Measurements from ENCODE around the gene MRFAP1. TPM values are rescaled to one million over a fixed set of nuclear protein-coding genes. Genes with fewer than 3 reads are reported as not detected.
"Not testable (repeated sequence)": the region's sequence is repeated elsewhere in the genome, so short reads cannot be mapped to it uniquely, and the experiment has no call there.

The MRFAP1 gene
- total and polyA plus RNA-seq, 5 experiments from 2014 or later: 141 to 186 (median 153) TPM

DNA sequence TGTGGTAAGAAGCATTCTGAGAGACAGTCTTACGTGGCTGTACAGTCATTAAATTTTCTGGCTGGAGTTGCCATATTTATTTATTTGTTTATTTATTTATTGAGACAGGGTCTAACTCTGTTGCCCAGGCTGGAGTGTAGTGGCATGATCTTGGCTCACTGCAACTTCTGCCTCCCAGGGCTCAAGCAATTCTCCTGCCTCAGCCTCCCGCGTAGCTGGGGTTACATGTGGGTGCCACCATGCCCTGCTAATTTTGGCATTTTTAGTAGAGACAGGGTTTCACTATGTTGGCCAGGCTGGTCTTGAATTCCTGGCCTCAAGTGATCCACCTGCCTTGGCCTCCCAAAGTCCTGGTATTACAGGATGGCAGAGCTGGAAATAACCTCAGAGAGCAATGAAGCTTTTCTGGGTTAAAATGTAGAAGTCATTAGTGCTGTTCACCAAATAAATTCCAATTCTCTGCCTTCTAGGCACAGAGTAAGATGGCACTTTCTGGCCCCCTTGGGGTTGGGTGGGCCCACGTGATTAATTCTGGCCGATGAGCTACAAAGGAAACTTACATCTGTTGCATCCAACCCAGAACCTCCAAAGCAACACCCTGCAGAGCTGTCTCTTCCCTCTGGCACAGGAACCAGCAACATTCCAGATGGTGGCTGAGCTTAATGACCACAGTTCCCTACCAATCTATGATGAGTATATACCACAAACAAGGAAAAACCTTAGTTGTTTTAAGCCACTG lies 4.5 kb downstream of the MRFAP1 start:
- Mint-ChIP-seq H3K4me3 (no peak overlapping the region), H3K4me1 (peaks cover 25 to 54% (median 41%) of the 10 kb centered on the region in 4 donors), H3K27ac (peak overlapping the region; percentile 50 to 100 (median 84)), H3K9me3 (no peaks in the 10 kb centered on the region), H3K27me3 (no peaks in the 10 kb centered on the region), H3K36me3 (peaks cover 8 to 36% (median 16%) of the 10 kb centered on the region in 3 donors)
- DNase-seq (no peak), ATAC-seq (no peak)
- POLR2A ChIA-PET: interaction anchor here (0.7 to 8.5 kb wide), 3 partner anchors 9 to 30 kb away, joined by 3 to 165 read pairs (median 76); a partner anchor contains a TSS

DNA sequence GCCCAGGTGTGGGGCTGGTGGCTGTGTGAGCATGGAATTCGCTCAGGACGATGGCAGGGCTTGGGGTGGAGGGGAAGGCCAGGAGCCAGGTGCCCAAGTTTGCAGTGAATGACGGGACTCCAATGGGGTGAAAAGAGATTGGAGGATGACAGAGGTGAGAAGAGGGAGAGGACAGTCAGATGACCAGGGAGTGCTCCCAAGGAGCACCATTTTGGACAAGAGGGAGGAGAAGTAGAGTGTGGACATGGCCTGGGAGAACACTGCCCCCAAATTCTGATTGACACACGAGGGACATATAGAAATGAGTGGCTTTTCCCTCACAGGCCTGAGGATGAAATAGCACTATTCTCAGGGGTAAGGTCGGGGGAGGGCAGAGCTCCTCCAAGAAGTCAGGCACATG lies 6.7 kb downstream of the MRFAP1 start:
- no peak overlapping the region for H3K4me3 Mint-ChIP-seq
- ATAC-seq (no peak), DNase-seq (no peak)
- H3K4me1 Mint-ChIP-seq: peaks cover 8 to 32% (median 23%) of the 10 kb centered on the region in 4 donors
- peaks cover under 1 to 16% (median 2%) of the 10 kb centered on the region in 3 donors for H3K36me3 Mint-ChIP-seq
- H3K27me3 Mint-ChIP-seq: no peaks in the 10 kb centered on the region
- POLR2A ChIA-PET: interaction anchor here (1.4 to 7.6 kb wide), 2 partner anchors 11 to 26 kb away, joined by 11 to 76 read pairs; a partner anchor contains a TSS
- H3K27ac Mint-ChIP-seq: peak overlapping the region in 7 of 10 donors; percentile 24 to 100 (median 67)
- H3K9me3 Mint-ChIP-seq: no peaks in the 10 kb centered on the region

GRCh38 chr4:6647582-6648230 lies 7.2 kb downstream of the MRFAP1 start:
- ATAC-seq (no peak), DNase-seq (no peak)
- Mint-ChIP-seq H3K27me3 (no peaks in the 10 kb centered on the region), H3K36me3 (peaks cover 0 to 11% (median 0%) of the 10 kb centered on the region in 3 donors), H3K4me1 (peaks cover 5 to 27% (median 17%) of the 10 kb centered on the region in 4 donors), H3K27ac (peak overlapping the region in 3 of 10 donors; percentile 24 to 100 (median 37)), H3K9me3 (no peaks in the 10 kb centered on the region), H3K4me3 (no peak overlapping the region)
- POLR2A ChIA-PET: interaction anchor here (0.7 to 7.6 kb wide), 3 partner anchors 10 to 101 kb away, joined by 3 to 76 read pairs (median 11); a partner anchor contains a TSS

DNA sequence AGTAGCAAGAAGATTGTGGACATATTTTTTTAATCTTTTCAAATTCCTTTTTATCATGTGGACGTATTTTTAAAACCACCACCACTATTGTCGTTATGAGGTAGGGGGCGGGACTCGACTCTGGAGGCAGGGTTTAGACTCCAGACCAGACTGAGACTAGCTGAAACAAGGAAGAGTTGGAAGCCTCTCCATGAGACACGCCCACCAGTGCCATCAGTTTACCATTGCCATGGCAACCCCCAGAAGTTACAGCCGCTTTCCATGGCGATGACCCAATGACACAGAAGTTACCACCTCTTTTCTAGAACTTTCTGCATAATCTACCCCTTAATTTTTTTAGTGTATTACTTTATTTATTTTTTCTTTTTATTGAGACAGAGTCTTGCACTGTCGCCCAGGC lies 8.7 kb downstream of the MRFAP1 start:
- Mint-ChIP-seq H3K4me1 (peaks cover 0 to 14% (median 5%) of the 10 kb centered on the region in 4 donors), H3K27me3 (no peaks in the 10 kb centered on the region), H3K36me3 (no peaks in the 10 kb centered on the region), H3K4me3 (no peak overlapping the region), H3K27ac (peak overlapping the region in 1 of 10 donors; percentile 43), H3K9me3 (no peaks in the 10 kb centered on the region)
- DNase-seq: no peak
- POLR2A ChIA-PET: no interaction called here
- no peak for ATAC-seq

DNA sequence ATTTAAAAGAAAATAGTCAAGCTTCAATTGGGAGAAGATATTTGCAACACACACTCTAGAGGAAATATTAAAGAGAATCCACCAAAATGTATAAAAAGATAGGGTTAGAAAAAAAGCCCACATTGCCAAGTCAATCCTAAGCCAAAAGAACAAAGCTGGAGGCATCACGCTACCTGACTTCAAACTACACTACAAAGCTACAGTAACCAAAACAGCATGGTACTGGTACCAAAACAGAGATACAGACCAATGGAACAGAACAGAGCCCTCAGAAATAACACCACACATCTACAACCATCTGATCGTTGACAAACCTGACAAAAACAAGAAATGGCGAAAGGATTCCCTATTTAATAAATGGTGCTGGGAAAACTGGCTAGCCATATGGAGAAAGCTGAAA lies 13.7 kb downstream of the MRFAP1 start:
- not testable (repeated sequence) for H3K4me3 Mint-ChIP-seq
- POLR2A ChIA-PET: interaction anchor here (0.6 to 1.6 kb wide), 4 partner anchors 10 to 19 kb away, joined by 3 to 5 read pairs (median 4); no protein-coding TSS in a partner anchor

DNA sequence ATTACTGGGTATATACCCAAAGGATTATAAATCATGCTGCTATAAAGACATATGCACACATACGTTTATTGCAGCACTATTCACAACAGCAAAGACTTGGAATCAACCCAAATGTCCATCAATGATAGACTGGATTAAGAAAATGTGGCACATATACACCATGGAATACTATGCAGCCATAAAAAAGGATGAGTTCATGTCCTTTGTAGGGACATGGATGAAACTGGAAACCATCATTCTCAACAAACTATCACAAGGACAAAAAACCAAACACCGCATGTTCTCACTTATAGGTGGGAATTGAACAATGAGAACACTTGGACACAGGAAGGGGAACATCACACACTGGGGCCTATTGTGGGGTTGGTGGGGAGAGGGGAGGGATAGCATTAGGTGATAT lies 14.8 kb downstream of the MRFAP1 start:
- H3K27me3 Mint-ChIP-seq, H3K4me3 Mint-ChIP-seq, H3K36me3 Mint-ChIP-seq, H3K27ac Mint-ChIP-seq, DNase-seq, H3K9me3 Mint-ChIP-seq, ATAC-seq: not testable (repeated sequence)
- H3K4me1 Mint-ChIP-seq: peaks cover 0 to 15% (median 12%) of the 10 kb centered on the region in 4 donors
- POLR2A ChIA-PET: interaction anchor here (1.4 to 5.4 kb wide), 2 partner anchors 12 to 18 kb away, joined by 5 to 76 read pairs; partner anchors contain the start of gene MRFAP1

More for the DNA sequence above, 13.7 kb downstream of the MRFAP1 start:
- not testable (repeated sequence) for H3K9me3 Mint-ChIP-seq, DNase-seq, H3K27ac Mint-ChIP-seq, ATAC-seq, H3K27me3 Mint-ChIP-seq, H3K4me1 Mint-ChIP-seq, H3K36me3 Mint-ChIP-seq

GRCh38 chr4:6655924-6656323 lies 15.4 kb downstream of the MRFAP1 start:
- POLR2A ChIA-PET: interaction anchor here (1.4 to 5.4 kb wide), 2 partner anchors 12 to 18 kb away, joined by 5 to 76 read pairs; partner anchors contain the start of gene MRFAP1
- no peak for ATAC-seq
- Mint-ChIP-seq H3K4me1 (peaks cover 0 to 16% (median 12%) of the 10 kb centered on the region in 4 donors), H3K4me3 (no peak overlapping the region), H3K36me3 (no peaks in the 10 kb centered on the region), H3K27me3 (peaks cover 0 to 9% (median 1%) of the 10 kb centered on the region in 5 donors), H3K9me3 (no peaks in the 10 kb centered on the region), H3K27ac (no peak overlapping the region)
- DNase-seq: no peak

- ATAC-seq (no peak), DNase-seq (no peak)
- Mint-ChIP-seq H3K9me3 (no peaks in the 10 kb centered on the region), H3K27ac (peak overlapping the region in 4 of 10 donors; percentile 15 to 69 (median 36)), H3K4me3 (peak overlapping the region; percentile 68 to 83 (median 76)), H3K27me3 (peaks cover 0 to 23% (median 2%) of the 10 kb centered on the region in 5 donors), H3K36me3 (no peaks in the 10 kb centered on the region), H3K4me1 (peaks cover 0 to 16% (median 12%) of the 10 kb centered on the region in 4 donors)
- POLR2A ChIA-PET: interaction anchor here (0.6 to 5.4 kb wide), 4 partner anchors 14 to 330 kb away, joined by 3 to 76 read pairs (median 14); partner anchors contain the start of genes BLOC1S4 and MRFAP1
Observed at GRCh38 chr4:6657242-6658208, 17.0 kb downstream of the MRFAP1 start.

- POLR2A ChIA-PET: interaction anchor here (0.6 to 5.4 kb wide), 5 partner anchors 14 to 329 kb away, joined by 3 to 76 read pairs (median 11); partner anchors contain the start of genes BLOC1S4 and MRFAP1
- Mint-ChIP-seq H3K4me3 (peak overlapping the region; percentile 68 to 83 (median 76)), H3K27ac (peak overlapping the region in 5 of 10 donors; percentile 15 to 78 (median 54)), H3K9me3 (no peaks in the 10 kb centered on the region), H3K4me1 (peaks cover 1 to 16% (median 12%) of the 10 kb centered on the region in 4 donors), H3K27me3 (peaks cover 0 to 29% (median 5%) of the 10 kb centered on the region in 5 donors), H3K36me3 (no peaks in the 10 kb centered on the region)
- peak in 1 of 2 donors; percentile 2 for ATAC-seq
- DNase-seq: no peak
Observed at GRCh38 chr4:6658209-6658595, 17.7 kb downstream of the MRFAP1 start.

- POLR2A ChIA-PET: interaction anchor here (0.9 to 5.4 kb wide), 7 partner anchors 12 to 58 kb away, joined by 4 to 76 read pairs (median 6); partner anchors contain the start of genes BLOC1S4 and MRFAP1
- H3K9me3 Mint-ChIP-seq: no peaks in the 10 kb centered on the region
- peak overlapping the region; percentile 68 to 83 (median 76) for H3K4me3 Mint-ChIP-seq
- H3K27ac Mint-ChIP-seq: peak overlapping the region in 5 of 10 donors; percentile 19 to 78 (median 57)
- DNase-seq (peak; percentile 37 to 75 (median 54)), ATAC-seq (peak; percentile 91 to 93)
- H3K36me3 Mint-ChIP-seq: no peaks in the 10 kb centered on the region
- H3K27me3 Mint-ChIP-seq: peaks cover 0 to 33% (median 5%) of the 10 kb centered on the region in 5 donors
- H3K4me1 Mint-ChIP-seq: peaks cover 1 to 16% (median 13%) of the 10 kb centered on the region in 4 donors
Observed at GRCh38 chr4:6658597-6659075, 18.2 kb downstream of the MRFAP1 start.

GRCh38 chr4:6659897-6660296 lies 19.4 kb downstream of the MRFAP1 start:
- H3K4me3 Mint-ChIP-seq: no peak overlapping the region
- POLR2A ChIA-PET: interaction anchor here (0.7 to 5.4 kb wide), 4 partner anchors 11 to 29 kb away, joined by 4 to 76 read pairs (median 12); partner anchors contain the start of gene MRFAP1
- no peak for ATAC-seq

More at GRCh38 chr4:6659897-6660296, 19.4 kb downstream of the MRFAP1 start:
- Mint-ChIP-seq H3K27me3 (peaks cover 0 to 38% (median 5%) of the 10 kb centered on the region in 5 donors), H3K4me1 (peaks cover 1 to 16% (median 15%) of the 10 kb centered on the region in 4 donors), H3K36me3 (no peaks in the 10 kb centered on the region), H3K27ac (peak overlapping the region in 2 of 10 donors; percentile 50 to 71), H3K9me3 (no peaks in the 10 kb centered on the region)
- DNase-seq: no peak

All from naive thymus-derived CD8-positive, alpha-beta T cell (primary cell).